Erythroblast (primary cell): ENCODE results near the gene OOSP1.

Experiments
- GATA1 ChIP-seq: IDR thresholded peaks from 2 replicates; pipeline ENCODE4 v1.6.1; 2011; ENCODE audit warnings: low read depth, mild to moderate bottlenecking, control low read depth, low read length, moderate library complexity
- POLR2A ChIP-seq: IDR thresholded peaks from 2 replicates; pipeline ENCODE4 v1.6.1; 2011; ENCODE audit warnings: mild to moderate bottlenecking, low read length

DNA sequence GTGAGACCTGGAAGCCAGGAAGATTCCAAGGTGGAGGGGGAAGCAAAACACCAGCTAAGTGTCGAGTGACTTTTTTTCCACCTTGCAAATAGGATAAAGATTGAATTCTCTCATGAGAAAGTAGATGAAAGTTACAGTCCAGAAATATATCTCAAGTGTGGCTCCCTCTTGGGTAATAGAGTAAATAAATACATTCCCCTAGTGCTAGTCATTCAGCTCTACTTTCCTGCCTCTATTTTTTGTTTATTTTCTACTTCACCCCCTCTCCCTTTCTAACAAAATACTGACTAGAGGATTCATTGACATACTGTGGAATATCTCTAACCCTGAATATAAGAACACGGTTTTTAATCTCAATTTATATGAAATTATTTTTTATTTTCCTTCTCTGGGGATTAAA, 59.6 kb downstream of the OOSP1 start:
- TF ChIP-seq POLR2A (no peak), GATA1 (no peak)
